ENCODE data around the gene UCP2.

UCP2 gene

GRCh38 chr11:74009675-74010305, 27.1 kb upstream of the UCP2 start:
- DNase-seq = no peak

- no peak for DNase-seq
Measured at GRCh38 chr11:74009230-74009547, 26.5 kb upstream of the UCP2 start.

- DNase-seq = no peak
Measured at GRCh38 chr11:74008373-74009229, 26.0 kb upstream of the UCP2 start, which contains the start of gene UCP3. Gene UCP3, minus strand, starts transcription at chr11:74009085. Its CDS starts 2,043 bp downstream, at chr11:74007042.

GRCh38 chr11:74007691-74008372, 25.2 kb upstream of the UCP2 start:
- no peak for DNase-seq

GRCh38 chr11:74006743-74007304, 24.2 kb upstream of the UCP2 start:
- no peak for DNase-seq

- DNase-seq = no peak
Measured at GRCh38 chr11:74005721-74006517, 23.3 kb upstream of the UCP2 start.

- no peak for DNase-seq
Measured at GRCh38 chr11:74004759-74005615, 22.3 kb upstream of the UCP2 start.

- DNase-seq = no peak
Measured at GRCh38 chr11:74004046-74004695, 21.5 kb upstream of the UCP2 start.

- no peak for DNase-seq
Measured at GRCh38 chr11:74002832-74003231, 20.2 kb upstream of the UCP2 start.

- no peak for DNase-seq
Measured at GRCh38 chr11:74001822-74002286, 19.2 kb upstream of the UCP2 start.

- DNase-seq = no peak
Measured at GRCh38 chr11:74000307-74001133, 17.9 kb upstream of the UCP2 start.

GRCh38 chr11:73999581-74000306, 17.1 kb upstream of the UCP2 start:
- DNase-seq = no peak

- DNase-seq = no peak
Measured at GRCh38 chr11:73998846-73999575, 16.4 kb upstream of the UCP2 start.

- no peak for DNase-seq
Measured at GRCh38 chr11:73997120-73997770, 14.6 kb upstream of the UCP2 start.

- no peak for DNase-seq
Measured at GRCh38 chr11:73996161-73996747, 13.6 kb upstream of the UCP2 start.

GRCh38 chr11:73995731-73996130, 13.1 kb upstream of the UCP2 start:
- no peak for DNase-seq

- DNase-seq = no peak
Measured at GRCh38 chr11:73995247-73995646, 12.6 kb upstream of the UCP2 start.

Data from left hindlimb (tissue), 1 donor.